ENCODE results near the gene TPST1. TPM values are rescaled to one million over a fixed set of nuclear protein-coding genes. Genes with fewer than 3 reads are reported as not detected.
A peak's percentile ranks its signal among the peaks of the same experiment; 100 is the strongest.

The TPST1 gene
- total and polyA plus RNA-seq, 2 donors (not counting 1 experiment from before 2014, with no cell fraction given) = 81.8 to 151 TPM

- peak; percentile 28 to 88 for DNase-seq (ENCODE audit: low read depth in 2 of 2)
- TF ChIP-seq EZH2 (IDR thresholded peaks at IDR 0.05; ENCODE audit: low read length, missing control alignments) = no peak
- TF ChIP-seq, protein P1, sequence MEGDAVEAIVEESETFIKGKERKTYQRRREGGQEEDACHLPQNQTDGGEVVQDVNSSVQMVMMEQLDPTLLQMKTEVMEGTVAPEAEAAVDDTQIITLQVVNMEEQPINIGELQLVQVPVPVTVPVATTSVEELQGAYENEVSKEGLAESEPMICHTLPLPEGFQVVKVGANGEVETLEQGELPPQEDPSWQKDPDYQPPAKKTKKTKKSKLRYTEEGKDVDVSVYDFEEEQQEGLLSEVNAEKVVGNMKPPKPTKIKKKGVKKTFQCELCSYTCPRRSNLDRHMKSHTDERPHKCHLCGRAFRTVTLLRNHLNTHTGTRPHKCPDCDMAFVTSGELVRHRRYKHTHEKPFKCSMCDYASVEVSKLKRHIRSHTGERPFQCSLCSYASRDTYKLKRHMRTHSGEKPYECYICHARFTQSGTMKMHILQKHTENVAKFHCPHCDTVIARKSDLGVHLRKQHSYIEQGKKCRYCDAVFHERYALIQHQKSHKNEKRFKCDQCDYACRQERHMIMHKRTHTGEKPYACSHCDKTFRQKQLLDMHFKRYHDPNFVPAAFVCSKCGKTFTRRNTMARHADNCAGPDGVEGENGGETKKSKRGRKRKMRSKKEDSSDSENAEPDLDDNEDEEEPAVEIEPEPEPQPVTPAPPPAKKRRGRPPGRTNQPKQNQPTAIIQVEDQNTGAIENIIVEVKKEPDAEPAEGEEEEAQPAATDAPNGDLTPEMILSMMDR (conservative IDR thresholded peaks at IDR 0.05 in 1 of 2, IDR thresholded peaks at IDR 0.05 in 1 of 2; ENCODE audit: low read depth in 1 of 2, low read length in 2 of 2) = no peak
- Histone ChIP-seq H3K9me3 (ENCODE audit: control insufficient read depth, insufficient read depth, low read depth, low read length) (no peaks in the 10 kb centered on the region), H3K36me3 (ENCODE audit: control insufficient read depth, insufficient read depth, low read length) (no peaks in the 10 kb centered on the region), H3K79me2 (ENCODE audit: control insufficient read depth, insufficient read depth, low read length) (no peaks in the 10 kb centered on the region), H3K27me3 (ENCODE audit: control insufficient read depth, insufficient read depth, low read length) (no peaks in the 10 kb centered on the region), H3K4me1 (ENCODE audit: control insufficient read depth, extremely low read depth, insufficient read depth, low read length) (no peaks in the 10 kb centered on the region), H4K20me1 (ENCODE audit: control insufficient read depth, extremely low read depth, insufficient read depth, low read length) (no peaks in the 10 kb centered on the region), H3K4me3 (replicated peaks in 1 of 4; ENCODE audit: control extremely low read depth in 1 of 4, insufficient read depth in 1 of 4, low read depth in 3 of 4, low read length in 4 of 4) (no peak overlapping the region), H3K4me2 (ENCODE audit: extremely low read depth, insufficient read depth, low read length) (no peak overlapping the region), H2AFZ (ENCODE audit: low read length) (no peak overlapping the region), H3K9ac (ENCODE audit: insufficient read depth, low read length) (no peak overlapping the region), H3K27ac (ENCODE audit: insufficient read depth, low read length) (no peak overlapping the region)
Observed at GRCh38 chr7:66344166-66344565, 139.0 kb downstream of the TPST1 start.

GRCh38 chr7:66348531-66348930, 143.4 kb downstream of the TPST1 start:
- no peaks in the 10 kb centered on the region for H3K36me3 ChIP-seq (ENCODE audit: control insufficient read depth, insufficient read depth, low read length)
- peak in 1 of 2 donors; percentile 23 for DNase-seq (ENCODE audit: low read depth in 2 of 2)
- no peak overlapping the region for H3K27ac ChIP-seq (ENCODE audit: insufficient read depth, low read length)
- no peaks in the 10 kb centered on the region for H3K9me3 ChIP-seq (ENCODE audit: control insufficient read depth, insufficient read depth, low read depth, low read length)
- no peaks in the 10 kb centered on the region for H3K27me3 ChIP-seq (ENCODE audit: control insufficient read depth, insufficient read depth, low read length)
- no peaks in the 10 kb centered on the region for H4K20me1 ChIP-seq (ENCODE audit: control insufficient read depth, extremely low read depth, insufficient read depth, low read length)
- no peak overlapping the region for H3K4me2 ChIP-seq (ENCODE audit: extremely low read depth, insufficient read depth, low read length)
- TF ChIP-seq, protein P1 (conservative IDR thresholded peaks at IDR 0.05 in 1 of 2, IDR thresholded peaks at IDR 0.05 in 1 of 2; ENCODE audit: low read depth in 1 of 2, low read length in 2 of 2) = no peak
- no peaks in the 10 kb centered on the region for H3K79me2 ChIP-seq (ENCODE audit: control insufficient read depth, insufficient read depth, low read length)
- no peak overlapping the region for H2AFZ ChIP-seq (ENCODE audit: low read length)
- no peak overlapping the region for H3K4me3 ChIP-seq (replicated peaks in 1 of 4; ENCODE audit: control extremely low read depth in 1 of 4, insufficient read depth in 1 of 4, low read depth in 3 of 4, low read length in 4 of 4)
- no peaks in the 10 kb centered on the region for H3K4me1 ChIP-seq (ENCODE audit: control insufficient read depth, extremely low read depth, insufficient read depth, low read length)
- H3K9ac ChIP-seq (ENCODE audit: insufficient read depth, low read length) = no peak overlapping the region

DNA sequence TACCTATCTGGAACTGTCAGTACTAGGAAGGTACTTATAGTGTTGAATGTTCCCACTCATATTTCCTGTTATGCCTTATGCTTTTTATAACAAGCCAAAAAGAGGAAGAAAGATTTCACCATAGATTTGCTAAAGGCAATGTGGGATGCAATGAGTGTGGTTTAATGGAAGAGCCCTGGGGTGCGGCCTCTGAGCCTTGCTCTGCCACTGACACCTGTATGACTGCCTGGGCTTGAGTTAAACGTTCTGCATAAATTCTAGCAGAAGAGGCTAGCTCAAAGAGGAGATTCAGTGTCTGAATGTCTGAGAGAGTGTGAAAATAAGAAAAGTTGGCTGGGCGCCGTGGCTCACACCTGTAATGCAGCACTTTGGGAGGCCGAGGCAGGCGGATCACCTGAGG, 143.8 kb downstream of the TPST1 start:
- Histone ChIP-seq H3K27ac (ENCODE audit: insufficient read depth, low read length) (no peak overlapping the region), H3K9ac (ENCODE audit: insufficient read depth, low read length) (no peak overlapping the region), H3K4me2 (ENCODE audit: extremely low read depth, insufficient read depth, low read length) (no peak overlapping the region), H2AFZ (ENCODE audit: low read length) (no peak overlapping the region), H3K9me3 (ENCODE audit: control insufficient read depth, insufficient read depth, low read depth, low read length) (no peaks in the 10 kb centered on the region), H3K4me1 (ENCODE audit: control insufficient read depth, extremely low read depth, insufficient read depth, low read length) (no peaks in the 10 kb centered on the region), H3K27me3 (ENCODE audit: control insufficient read depth, insufficient read depth, low read length) (no peaks in the 10 kb centered on the region), H4K20me1 (ENCODE audit: control insufficient read depth, extremely low read depth, insufficient read depth, low read length) (no peaks in the 10 kb centered on the region), H3K79me2 (ENCODE audit: control insufficient read depth, insufficient read depth, low read length) (no peaks in the 10 kb centered on the region), H3K36me3 (ENCODE audit: control insufficient read depth, insufficient read depth, low read length) (peaks cover 1% of the 10 kb centered on the region), H3K4me3 (replicated peaks in 1 of 4; ENCODE audit: control extremely low read depth in 1 of 4, insufficient read depth in 1 of 4, low read depth in 3 of 4, low read length in 4 of 4) (no peak overlapping the region)
- DNase-seq (ENCODE audit: low read depth in 2 of 2) = no peak
- TF ChIP-seq, protein P1 (conservative IDR thresholded peaks at IDR 0.05 in 1 of 2, IDR thresholded peaks at IDR 0.05 in 1 of 2; ENCODE audit: low read depth in 1 of 2, low read length in 2 of 2) = no peak
